ENCODE measurements around the gene HHIPL1. TPM values are rescaled to one million over a fixed set of nuclear protein-coding genes. Genes with fewer than 3 reads are reported as not detected.

Gene HHIPL1
- total RNA-seq, 2 experiments from 2014 or later = not detected

GRCh38 chr14:99698236-99698635 lies 53.3 kb downstream of the HHIPL1 start:
- CTCF ChIA-PET = interaction anchor here (1.3 kb wide), 1 partner anchor 10 kb away, joined by 3 read pairs; no protein-coding TSS in a partner anchor
- no peaks in the 10 kb centered on the region for H3K9me3 Mint-ChIP-seq
- no peak for ATAC-seq (ENCODE audit: poor library complexity)
- no peaks in the 10 kb centered on the region for H3K36me3 ChIP-seq (ENCODE audit: insufficient read depth, low read length)
- no peak overlapping the region for H3K27ac ChIP-seq (ENCODE audit: low read depth in 1 of 2, low read length in 2 of 2)
- intact Hi-C loops (cut with DNase I, micrococcal nuclease) = no loop called here
- no peak for DNase-seq
- no peak for TF ChIP-seq CTCF (IDR thresholded peaks at IDR 0.05)
- H3K27ac Mint-ChIP-seq = no peak overlapping the region
- H3K9me3 ChIP-seq (ENCODE audit: control insufficient read depth in 1 of 2, insufficient read depth in 1 of 2, low read length in 2 of 2) = peaks cover 0 to 10% of the 10 kb centered on the region in 2 experiments
- peaks cover 0 to 2% of the 10 kb centered on the region in 2 experiments for H3K27me3 ChIP-seq (ENCODE audit: control insufficient read depth in 1 of 2, insufficient read depth in 2 of 2, low read length in 2 of 2)
- no peaks in the 10 kb centered on the region for H3K36me3 Mint-ChIP-seq (ENCODE audit: low read depth)
- H3K27me3 Mint-ChIP-seq = peaks cover 14% of the 10 kb centered on the region
- POLR2A ChIA-PET = no interaction called here
- H3K4me1 ChIP-seq (ENCODE audit: insufficient read depth, low read length) = peaks cover 12% of the 10 kb centered on the region
- no peak overlapping the region for H3K4me3 ChIP-seq (ENCODE audit: low read length)
- H3K4me3 Mint-ChIP-seq = no peak overlapping the region
- H3K4me1 Mint-ChIP-seq (ENCODE audit: low read depth) = no peaks in the 10 kb centered on the region

DNA sequence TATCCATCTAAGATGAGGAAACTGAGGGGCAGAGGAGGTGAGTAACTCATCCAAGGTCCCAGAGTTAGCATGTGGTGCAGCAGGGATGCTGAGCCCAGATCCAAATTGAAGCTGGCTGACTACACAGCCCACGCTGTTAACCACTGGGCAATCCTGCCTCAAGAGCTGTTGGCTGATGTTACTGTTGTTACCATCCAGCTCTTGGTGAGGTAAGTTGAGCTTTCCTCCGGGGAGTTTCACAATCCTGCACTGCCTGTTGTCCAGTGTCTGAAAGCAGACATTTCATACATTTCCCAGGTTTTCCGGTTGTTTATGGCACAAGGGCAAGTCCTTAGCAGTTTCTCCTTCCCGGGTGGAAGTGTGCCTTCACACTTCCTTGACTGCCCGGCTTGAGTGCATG lies 53.7 kb downstream of the HHIPL1 start:
- no peaks in the 10 kb centered on the region for H3K4me1 Mint-ChIP-seq (ENCODE audit: low read depth)
- Histone ChIP-seq H3K9me3 (ENCODE audit: control insufficient read depth in 1 of 2, insufficient read depth in 1 of 2, low read length in 2 of 2) (peaks cover 3 to 14% of the 10 kb centered on the region in 2 experiments), H3K36me3 (ENCODE audit: insufficient read depth, low read length) (no peaks in the 10 kb centered on the region), H3K4me3 (ENCODE audit: low read length) (no peak overlapping the region), H3K4me1 (ENCODE audit: insufficient read depth, low read length) (peaks cover 12% of the 10 kb centered on the region), H3K27me3 (ENCODE audit: control insufficient read depth in 1 of 2, insufficient read depth in 2 of 2, low read length in 2 of 2) (peaks cover 0 to 4% of the 10 kb centered on the region in 2 experiments), H3K27ac (ENCODE audit: low read depth in 1 of 2, low read length in 2 of 2) (no peak overlapping the region)
- H3K9me3 Mint-ChIP-seq = peaks cover 3% of the 10 kb centered on the region
- ATAC-seq (ENCODE audit: poor library complexity) (no peak), DNase-seq (no peak)
- TF ChIP-seq CTCF (IDR thresholded peaks at IDR 0.05) = no peak
- ChIA-PET POLR2A (no interaction called here), CTCF (no interaction called here)
- H3K36me3 Mint-ChIP-seq (ENCODE audit: low read depth) = peaks cover 2% of the 10 kb centered on the region
- H3K4me3 Mint-ChIP-seq = no peak overlapping the region
- intact Hi-C loops (cut with DNase I, micrococcal nuclease) = no loop called here
- no peak overlapping the region for H3K27ac Mint-ChIP-seq
- peaks cover 14% of the 10 kb centered on the region for H3K27me3 Mint-ChIP-seq

DNA sequence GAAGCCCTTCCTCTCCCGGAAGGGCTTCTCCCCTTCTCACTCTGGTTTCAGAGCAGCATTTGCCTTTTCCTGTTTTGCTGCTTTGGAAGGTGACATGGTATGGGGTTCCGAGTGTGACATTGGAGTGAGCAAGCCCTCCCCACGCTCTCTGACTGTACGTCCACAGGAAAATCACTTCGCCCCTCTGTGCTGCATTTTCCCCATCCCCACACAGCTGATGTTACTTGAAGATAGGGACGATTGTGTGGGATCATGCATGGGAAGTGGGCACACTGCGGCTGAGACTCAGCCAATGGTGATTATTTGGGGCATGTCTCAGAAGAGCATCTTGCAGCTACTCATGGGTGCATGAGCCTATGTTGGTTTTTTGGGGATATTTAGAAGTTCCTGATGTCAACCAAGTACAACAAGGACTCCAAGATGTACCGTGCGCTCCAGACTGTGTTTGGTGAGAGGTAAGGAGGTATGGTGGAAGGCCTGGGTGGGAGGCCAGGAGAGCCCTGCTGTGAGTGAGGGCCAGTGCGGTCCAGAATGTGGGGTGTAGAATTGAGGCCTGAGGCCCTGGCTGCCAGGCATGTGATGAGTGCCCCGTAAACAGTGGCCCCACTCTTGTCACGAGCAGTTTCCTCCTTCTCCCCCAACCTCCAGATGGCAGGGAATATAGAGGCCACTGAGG lies 54.3 kb downstream of the HHIPL1 start:
- Histone ChIP-seq H3K36me3 (ENCODE audit: insufficient read depth, low read length) (no peaks in the 10 kb centered on the region), H3K9me3 (ENCODE audit: control insufficient read depth in 1 of 2, insufficient read depth in 1 of 2, low read length in 2 of 2) (peaks cover 6 to 18% of the 10 kb centered on the region in 2 experiments), H3K4me1 (ENCODE audit: insufficient read depth, low read length) (peaks cover 12% of the 10 kb centered on the region), H3K27me3 (ENCODE audit: control insufficient read depth in 1 of 2, insufficient read depth in 2 of 2, low read length in 2 of 2) (peaks cover 0 to 4% of the 10 kb centered on the region in 2 experiments), H3K27ac (ENCODE audit: low read depth in 1 of 2, low read length in 2 of 2) (no peak overlapping the region), H3K4me3 (ENCODE audit: low read length) (no peak overlapping the region)
- H3K9me3 Mint-ChIP-seq = peaks cover 6% of the 10 kb centered on the region
- ChIA-PET POLR2A (no interaction called here), CTCF (no interaction called here)
- peaks cover 4% of the 10 kb centered on the region for H3K36me3 Mint-ChIP-seq (ENCODE audit: low read depth)
- intact Hi-C loops (cut with DNase I, micrococcal nuclease) = no loop called here
- H3K27me3 Mint-ChIP-seq = peaks cover 14% of the 10 kb centered on the region
- no peak overlapping the region for H3K27ac Mint-ChIP-seq
- H3K4me1 Mint-ChIP-seq (ENCODE audit: low read depth) = no peaks in the 10 kb centered on the region
- no peak for DNase-seq
- no peak for ATAC-seq (ENCODE audit: poor library complexity)
- no peak overlapping the region for H3K4me3 Mint-ChIP-seq
- no peak for TF ChIP-seq CTCF (IDR thresholded peaks at IDR 0.05)

All from CD4-positive, alpha-beta T cell (primary cell).